AG08395 (cell line): ENCODE measurements around the gene PIGT.

Experiments
- DNase-seq: peaks from one replicate; pipeline ENCODE4 v3.0.0; 2012; ENCODE audit warnings: mixed read lengths, low spot score

PIGT gene

DNA sequence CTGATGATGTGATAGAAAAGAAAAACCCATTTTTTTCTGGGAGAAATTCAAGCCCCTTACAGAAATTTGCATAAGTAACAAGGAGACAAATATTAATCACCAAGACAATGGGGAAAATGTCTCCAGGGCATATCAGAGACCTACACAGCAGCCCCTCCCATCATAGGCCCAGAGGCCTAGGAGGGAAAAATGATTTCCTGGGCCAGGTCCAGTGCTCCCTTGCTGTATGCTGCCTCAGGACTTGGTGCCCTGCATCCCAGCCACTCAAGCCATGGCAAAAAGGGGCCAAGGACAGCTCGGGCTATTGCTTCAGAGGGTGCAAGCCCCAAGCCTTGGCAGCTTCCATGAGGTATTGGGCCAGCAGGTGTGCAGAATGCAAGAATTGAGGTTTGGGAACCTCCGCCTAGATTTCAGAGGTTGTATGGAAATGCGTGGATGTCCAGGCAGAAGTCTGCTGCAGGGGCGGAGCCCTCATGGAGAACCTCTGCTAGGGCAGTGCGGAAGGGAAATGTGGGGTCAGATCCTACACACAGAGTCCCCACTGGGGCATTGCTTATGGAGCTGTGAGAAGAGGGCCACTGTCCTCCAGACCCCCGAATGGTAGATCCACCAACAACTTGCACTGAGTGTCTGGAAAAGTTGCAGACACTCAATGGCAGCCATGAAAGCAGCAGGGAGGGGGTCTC is 15.5 kb upstream of the PIGT start:
- DNase-seq, result no peak

GRCh38 chr20:45402946-45403345 is 13.0 kb upstream of the PIGT start:
- no peak for DNase-seq

- no peak for DNase-seq
These were observed 11.5 kb upstream of the PIGT start for GRCh38 chr20:45404438-45404837.

DNA sequence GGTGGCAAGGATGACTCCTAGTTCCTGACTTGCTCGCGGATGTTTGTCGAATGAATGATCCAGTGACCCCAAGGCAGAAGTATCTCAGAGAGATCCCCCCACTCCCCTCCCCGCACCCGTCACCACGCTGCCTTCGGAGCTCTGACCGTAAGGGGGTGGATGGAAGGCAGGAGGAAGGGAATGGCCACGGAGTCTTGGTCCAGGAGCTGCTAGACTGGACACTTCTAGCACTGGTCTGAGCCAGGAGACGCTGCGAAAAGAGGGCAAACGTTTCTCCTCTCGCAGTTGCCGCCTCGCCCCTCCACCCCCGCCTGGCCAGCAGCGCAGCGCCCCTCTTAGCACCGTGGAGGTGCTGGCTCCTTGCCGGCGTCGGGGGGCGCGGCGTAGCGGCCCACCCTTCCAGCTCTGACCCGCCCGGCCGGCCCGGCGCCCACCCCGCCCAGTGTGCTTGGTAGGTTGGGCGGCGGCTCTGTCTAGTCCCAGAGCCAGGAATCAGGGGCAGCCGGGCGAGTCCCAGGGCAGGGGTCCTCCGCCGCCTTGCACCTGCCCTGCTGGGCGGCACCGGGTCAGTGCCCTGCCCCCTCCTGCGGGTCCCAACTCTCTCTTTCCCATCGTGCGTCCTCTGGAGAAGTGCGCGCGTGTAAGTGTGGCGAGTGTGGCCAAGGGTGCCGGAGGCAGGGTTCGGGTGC is 10.2 kb upstream of the PIGT start:
- DNase-seq, result peak; percentile 19

DNA sequence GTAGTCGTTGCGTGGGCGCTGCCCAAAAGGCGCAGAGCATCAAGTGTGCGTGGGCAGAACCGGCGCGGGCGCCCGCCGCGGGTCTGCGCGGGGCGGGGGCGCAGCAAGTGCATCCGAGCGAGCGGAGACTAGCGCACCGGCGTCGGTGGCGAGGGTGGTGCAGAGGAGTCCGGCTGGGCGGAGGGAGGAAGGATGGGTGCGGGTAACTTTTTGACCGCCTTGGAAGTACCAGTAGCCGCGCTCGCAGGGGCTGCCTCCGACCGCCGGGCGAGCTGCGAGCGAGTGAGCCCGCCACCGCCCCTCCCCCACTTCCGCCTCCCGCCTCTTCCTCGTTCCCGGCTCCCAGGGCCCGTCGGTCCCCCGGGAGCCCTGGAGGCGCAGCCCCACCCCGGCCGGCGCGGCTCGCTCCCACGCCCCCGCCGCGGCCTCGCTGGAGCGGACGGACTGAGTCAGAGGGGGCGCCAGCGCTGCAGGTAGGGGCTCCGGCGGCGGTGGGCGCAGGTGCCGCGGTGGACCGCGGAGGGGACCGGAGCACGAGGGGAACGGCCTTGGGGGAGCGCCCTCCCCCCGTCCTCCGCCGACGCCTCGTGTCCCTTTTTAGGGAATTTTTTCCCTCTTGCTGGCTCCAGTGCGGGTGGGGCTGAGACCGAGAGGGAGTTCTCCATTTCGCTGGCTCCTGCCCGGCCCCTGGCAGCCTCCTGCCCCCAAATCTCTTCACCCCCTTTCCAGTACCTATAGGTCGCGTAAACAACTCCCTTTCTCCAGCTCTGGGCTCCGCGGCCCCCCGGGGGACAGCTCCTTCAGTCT is 9.5 kb upstream of the PIGT start:
- peak; percentile 49 for DNase-seq

- peak; percentile 25 for DNase-seq
These were observed 8.7 kb upstream of the PIGT start for GRCh38 chr20:45407067-45407745.

GRCh38 chr20:45407783-45408645 is 7.9 kb upstream of the PIGT start, which contains the start of gene DBNDD2:
DBNDD2 (plus strand) TSS chr20:45408289; CDS start chr20:45408468, 179 bp downstream.
- DNase-seq, result no peak

- no peak for DNase-seq
These were observed 7.2 kb upstream of the PIGT start for GRCh38 chr20:45408646-45409213.

DNA sequence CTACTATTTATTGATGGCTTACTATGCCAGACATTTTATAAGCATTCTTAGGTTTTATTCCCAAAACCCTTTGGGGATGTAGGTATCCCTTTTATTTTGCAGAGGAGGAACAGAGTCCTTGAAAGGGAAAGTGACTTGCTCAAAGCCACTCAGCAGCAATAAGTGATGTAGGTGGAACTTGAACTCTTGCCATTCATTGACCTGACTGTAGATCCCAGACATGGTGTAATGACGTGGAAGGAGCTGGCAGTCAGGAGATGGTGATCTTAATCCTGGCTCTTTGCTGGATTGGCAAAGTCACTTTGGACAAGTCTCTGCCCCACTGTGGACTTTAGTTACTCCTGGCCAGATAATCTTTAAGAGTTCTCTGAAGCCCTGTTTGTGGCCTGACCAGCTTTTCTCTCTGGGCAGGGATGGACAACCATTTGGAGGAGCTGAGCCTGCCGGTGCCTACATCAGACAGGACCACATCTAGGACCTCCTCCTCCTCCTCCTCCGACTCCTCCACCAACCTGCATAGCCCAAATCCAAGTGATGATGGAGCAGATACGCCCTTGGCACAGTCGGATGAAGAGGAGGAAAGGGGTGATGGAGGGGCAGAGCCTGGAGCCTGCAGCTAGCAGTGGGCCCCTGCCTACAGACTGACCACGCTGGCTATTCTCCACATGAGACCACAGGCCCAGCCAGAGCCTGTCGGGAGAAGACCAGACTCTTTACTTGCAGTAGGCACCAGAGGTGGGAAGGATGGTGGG is 6.2 kb upstream of the PIGT start:
- DNase-seq, result no peak

DNA sequence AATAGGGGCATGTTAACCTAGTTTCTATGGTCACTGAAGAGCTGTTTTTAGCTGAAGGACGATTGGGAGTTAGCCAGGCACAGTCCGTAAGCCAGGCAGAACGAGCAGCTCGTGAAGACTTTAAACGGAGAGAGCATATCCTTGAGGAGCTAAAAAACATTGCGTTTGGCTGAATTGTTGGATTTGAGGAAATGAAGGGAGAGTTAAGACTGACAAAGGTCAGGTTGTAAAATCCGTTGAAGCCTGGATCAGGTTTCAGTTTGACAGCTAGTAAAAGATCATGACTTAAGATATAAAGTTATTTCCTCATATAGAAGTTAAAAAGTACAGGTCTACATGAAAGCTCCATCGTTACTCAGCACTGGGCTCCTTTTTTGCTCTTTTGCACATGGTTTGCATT is 5.1 kb upstream of the PIGT start:
- DNase-seq, result no peak

- no peak for DNase-seq
These were observed 3.3 kb upstream of the PIGT start for GRCh38 chr20:45412653-45413052.

DNA sequence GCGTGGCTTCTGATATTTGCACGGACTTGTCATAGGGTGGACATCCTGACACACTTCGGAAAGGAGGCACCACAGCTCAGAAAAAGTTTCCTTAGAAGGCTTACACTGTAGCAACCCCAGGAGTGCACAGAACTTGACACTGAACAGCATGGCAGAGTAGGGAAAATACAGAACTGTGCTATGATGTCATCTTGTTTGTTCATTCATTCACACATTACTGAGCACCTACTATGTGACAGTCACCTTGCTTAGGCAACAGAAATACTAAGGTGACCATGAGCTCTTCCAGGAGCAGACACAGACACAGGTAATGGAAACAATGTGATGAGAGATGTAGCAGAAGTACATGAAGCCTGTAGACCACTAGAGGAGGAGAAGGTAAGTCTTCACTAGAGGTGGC is 2.5 kb upstream of the PIGT start:
- no peak for DNase-seq

DNA sequence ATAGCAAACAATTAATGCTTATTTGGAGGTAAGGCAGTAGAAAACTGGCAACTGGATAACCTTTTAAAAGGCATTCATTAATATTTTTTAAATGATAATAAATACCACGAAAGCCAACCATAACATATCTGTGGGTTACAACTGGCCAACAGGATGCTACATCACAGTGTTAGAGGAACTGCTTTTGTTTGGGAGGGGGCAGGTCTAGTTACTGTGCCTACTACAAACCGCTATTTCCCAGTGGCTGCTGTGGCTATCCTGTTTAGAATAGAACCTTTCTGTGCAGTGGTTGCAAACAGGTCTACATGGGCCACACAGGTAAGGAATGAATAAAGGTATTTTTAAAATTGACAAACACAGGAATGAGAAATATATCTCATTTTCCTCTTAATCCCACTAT is 976 bp downstream of the PIGT start:
- no peak for DNase-seq

- DNase-seq, result peak; percentile 95
These were observed 3.5 kb downstream of the PIGT start for GRCh38 chr20:45419188-45420091.

- no peak for DNase-seq
These were observed 4.2 kb downstream of the PIGT start for GRCh38 chr20:45420125-45420524.

- DNase-seq, result no peak
These were observed 7.8 kb downstream of the PIGT start for GRCh38 chr20:45423700-45424099.

GRCh38 chr20:45425561-45425960 is 9.6 kb downstream of the PIGT start:
- DNase-seq, result no peak

DNA sequence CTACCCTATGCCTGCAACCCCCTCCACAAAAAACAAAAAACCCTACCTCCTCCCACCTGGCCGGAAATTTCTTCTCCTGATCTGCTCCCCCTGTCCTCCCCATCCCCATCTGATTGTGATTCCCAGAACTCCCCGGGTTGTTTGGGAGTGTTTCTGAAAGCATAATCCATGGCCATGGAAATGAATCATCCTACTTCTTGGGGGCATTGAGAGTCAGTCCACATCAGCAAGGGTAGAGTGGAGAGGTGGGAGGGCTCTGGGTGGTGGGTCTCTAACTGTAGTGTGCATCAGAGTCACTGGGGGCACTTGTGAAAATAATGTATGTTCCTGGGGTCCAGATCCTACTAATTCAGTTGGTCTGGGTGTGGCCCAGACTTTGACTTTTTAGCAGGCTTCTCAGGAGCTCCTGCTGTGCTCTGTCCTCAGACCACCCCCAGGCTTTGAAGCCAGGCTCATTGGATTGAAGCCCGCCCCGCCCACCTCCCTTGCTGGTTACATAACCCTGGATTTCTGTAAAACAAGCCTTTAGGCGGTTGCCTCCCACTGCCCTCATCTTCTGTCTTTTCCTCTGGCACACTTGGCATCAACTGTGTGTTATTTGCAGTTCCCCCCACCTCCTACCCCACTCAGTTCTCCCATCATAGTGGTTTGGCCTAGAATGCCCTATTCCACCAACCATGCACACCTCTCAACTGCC is 10.5 kb downstream of the PIGT start:
- DNase-seq, result no peak
